B cell (primary cell): ENCODE results near the gene C9orf72. TPM values are rescaled to one million over a fixed set of nuclear protein-coding genes. Genes with fewer than 3 reads are reported as not detected.

ENCODE experiments used
- ATAC-seq: fragments of 200-7000 bp; cut with Tn5 transposase; one replicate; pipeline ENCODE4 v1.10.0; 2021; ENCODE audit warnings: low read depth, mild to moderate bottlenecking, moderate number of reproducible peaks, moderate library complexity
- CTCF ChIA-PET: fragments of 350-600 bp; sonication (Branson Sonifier 250); formaldehyde crosslinking; loops from one replicate; lab custom pipeline; 2021; ENCODE audit warnings: antibody characterized with exemption, inconsistent platforms; lab: Charles Lee
- POLR2A ChIA-PET: fragments of 350-600 bp; sonication (Branson Sonifier 250); formaldehyde crosslinking; loops from one replicate; lab custom pipeline; 2021; ENCODE audit warnings: antibody characterized with exemption; lab: Charles Lee
- DNase-seq: peaks from one replicate; pipeline ENCODE4 v3.0.0; 2013
- H2AFZ ChIP-seq: 2 replicates; pipeline ENCODE4 v1.6.1; 2012; ENCODE audit warnings: mild to moderate bottlenecking, low read depth, low read length; ENCODE audit not compliant: insufficient read depth, poor library complexity, severe bottlenecking
- H3K27ac ChIP-seq, 2 donors: 1 replicate in 1 of 2; 2 replicates in 1 of 2; pipeline ENCODE4 v1.5.1; 2012 to 2013; ENCODE audit warnings: low read length in 2 of 2, mild to moderate bottlenecking in 2 of 2, moderate library complexity in 1 of 2
- H3K27me3 ChIP-seq, 4 experiments: fragments of 200-600 bp in 1 of 4; sonication (generic) in 1 of 4; replicated peaks in 1 of 4; 1 replicate in 2 of 4; 2 replicates in 2 of 4; pipeline versions ENCODE4 v1.6.1 to v1.7.0; 2013 to 2016; ENCODE audit warnings: low read length in 3 of 4, mild to moderate bottlenecking in 2 of 4, mixed read lengths in 1 of 4, moderate library complexity in 1 of 4; ENCODE audit not compliant: insufficient read depth in 4 of 4, control insufficient read depth in 3 of 4; ENCODE audit errors: control extremely low read depth in 1 of 4
- H3K36me3 ChIP-seq, 2 experiments: replicated peaks in 1 of 2; 1 replicate in 1 of 2; 2 replicates in 1 of 2; pipeline versions ENCODE4 v1.6.1 to v1.7.1; 2013; ENCODE audit warnings: low read length in 1 of 2; ENCODE audit not compliant: insufficient read depth in 2 of 2, control insufficient read depth in 1 of 2; ENCODE audit errors: control extremely low read depth in 1 of 2, extremely low read depth in 1 of 2
- H3K4me1 ChIP-seq, 2 donors: fragments of 200-600 bp in 1 of 2; sonication (generic) in 1 of 2; 1 replicate in 1 of 2; 2 replicates in 1 of 2; pipeline versions ENCODE4 v1.5.1 to v1.6.1; 2013 to 2017; ENCODE audit warnings: low read length in 2 of 2; ENCODE audit not compliant: control insufficient read depth in 2 of 2, insufficient read depth in 2 of 2
- H3K4me2 ChIP-seq: replicated peaks from 2 replicates; pipeline ENCODE3; 2012; ENCODE audit warnings: mild to moderate bottlenecking, low read depth, low read length; ENCODE audit not compliant: poor library complexity, severe bottlenecking
- H3K4me3 ChIP-seq, 5 experiments: fragments of 200-600 bp in 1 of 5; sonication (generic) in 1 of 5; 1 replicate in 3 of 5; 2 replicates in 2 of 5; pipeline versions ENCODE4 v1.5.1 to v1.7.0; 2011 to 2016; ENCODE audit warnings: low read length in 4 of 5, mild to moderate bottlenecking in 4 of 5, low read depth in 2 of 5, control low read depth in 1 of 5, moderate library complexity in 1 of 5; ENCODE audit not compliant: insufficient read depth in 1 of 5; ENCODE audit errors: control extremely low read depth in 1 of 5, extremely low read depth in 1 of 5
- H3K79me2 ChIP-seq: fragments of 200-600 bp; sonication (generic); one replicate; pipeline ENCODE4 v1.6.0; 2016; ENCODE audit warnings: low read length; ENCODE audit not compliant: control insufficient read depth, insufficient read depth
- H3K9ac ChIP-seq: fragments of 200-600 bp; sonication (generic); 2 replicates; pipeline ENCODE4 v1.6.1; 2017; ENCODE audit warnings: mild to moderate bottlenecking, low read length, moderate library complexity
- H3K9me3 ChIP-seq, 3 donors: one replicate each; pipeline versions ENCODE4 v1.6.1 to v1.7.1; 2013; ENCODE audit warnings: low read length in 2 of 3; ENCODE audit not compliant: control insufficient read depth in 2 of 3, insufficient read depth in 1 of 3; ENCODE audit errors: control extremely low read depth in 1 of 3
- H4K20me1 ChIP-seq: 2 replicates; pipeline ENCODE4 v1.6.0; 2012; ENCODE audit warnings: mild to moderate bottlenecking, low read length; ENCODE audit not compliant: insufficient read depth, control insufficient read depth, poor library complexity, severe bottlenecking
- H3K27ac Mint-ChIP-seq: one replicate; pipeline ENCODE4 v1.8.0; 2021; ENCODE audit warnings: mixed read lengths
- H3K27me3 Mint-ChIP-seq: one replicate; pipeline ENCODE4 v1.8.0; 2021; ENCODE audit warnings: mixed read lengths
- H3K4me1 Mint-ChIP-seq: one replicate; pipeline ENCODE4 v1.8.0; 2021; ENCODE audit warnings: mixed read lengths
- H3K4me3 Mint-ChIP-seq: one replicate; pipeline ENCODE4 v1.8.0; 2021; ENCODE audit warnings: mixed read lengths
- H3K9me3 Mint-ChIP-seq: one replicate; pipeline ENCODE4 v1.8.0; 2022; ENCODE audit warnings: mixed read lengths; ENCODE audit not compliant: insufficient read depth
- EZH2 ChIP-seq: IDR thresholded peaks from 2 replicates; pipeline ENCODE4 v1.6.1; 2012; ENCODE audit warnings: borderline replicate concordance, low read depth, mild to moderate bottlenecking, moderate library complexity, low read length; ENCODE audit not compliant: insufficient read depth, poor library complexity, severe bottlenecking
- WGBS: methylation state at CpG from one replicate; pipeline ENCODE4 v1.1.5; 2013; ENCODE audit warnings: missing lambda C conversion rate; ENCODE audit not compliant: insufficient coverage; 5-methylcytosine and 5-hydroxymethylcytosine counted together
- intact Hi-C: fragments of 100-400 bp; cut with micrococcal nuclease; formaldehyde crosslinking; loops from one replicate; pipeline ENCODE4 v1.10.0; 2022
- polyA plus RNA-seq: library from polyadenylated mRNA; depleted of rRNA; stranded (reverse); fragments of >200 nt; gene quantifications from 2 replicates; pipeline ENCODE4 v1.2.3, GENCODE V29; 2012
- total RNA-seq, 2 donors: library from RNA; stranded (reverse); fragments of 120-200 nt in 1 of 2; gene quantifications; 1 replicate in 1 of 2; 2 replicates in 1 of 2; pipeline versions ENCODE4 v1.2.3 to v1.2.4, GENCODE V29; 2013 to 2022
- TF ChIP-seq, protein P1 (sequence below): fragments of 200-600 bp; IDR thresholded peaks from one replicate; pipeline ENCODE4 v1.8.0; 2022; ENCODE audit warnings: antibody characterized with exemption, mild to moderate bottlenecking

The C9orf72 gene
- total and polyA plus RNA-seq, 2 donors (not counting 1 experiment from before 2014, with no cell fraction given), result 18.3 to 27.6 TPM

GRCh38 chr9:27518006-27518405 lies 55.3 kb downstream of the C9orf72 start:
- peaks cover 60% of the 10 kb centered on the region for H4K20me1 ChIP-seq
- H3K4me3 ChIP-seq, result no peak overlapping the region
- ChIA-PET POLR2A (no interaction called here), CTCF (interaction anchor here (1.2 to 1.5 kb wide), 2 partner anchors 94 to 185 kb away, joined by 3 to 4 read pairs; no protein-coding TSS in a partner anchor)
- peaks cover 0 to 6% of the 10 kb centered on the region in 2 experiments for H3K36me3 ChIP-seq
- TF ChIP-seq, protein P1, sequence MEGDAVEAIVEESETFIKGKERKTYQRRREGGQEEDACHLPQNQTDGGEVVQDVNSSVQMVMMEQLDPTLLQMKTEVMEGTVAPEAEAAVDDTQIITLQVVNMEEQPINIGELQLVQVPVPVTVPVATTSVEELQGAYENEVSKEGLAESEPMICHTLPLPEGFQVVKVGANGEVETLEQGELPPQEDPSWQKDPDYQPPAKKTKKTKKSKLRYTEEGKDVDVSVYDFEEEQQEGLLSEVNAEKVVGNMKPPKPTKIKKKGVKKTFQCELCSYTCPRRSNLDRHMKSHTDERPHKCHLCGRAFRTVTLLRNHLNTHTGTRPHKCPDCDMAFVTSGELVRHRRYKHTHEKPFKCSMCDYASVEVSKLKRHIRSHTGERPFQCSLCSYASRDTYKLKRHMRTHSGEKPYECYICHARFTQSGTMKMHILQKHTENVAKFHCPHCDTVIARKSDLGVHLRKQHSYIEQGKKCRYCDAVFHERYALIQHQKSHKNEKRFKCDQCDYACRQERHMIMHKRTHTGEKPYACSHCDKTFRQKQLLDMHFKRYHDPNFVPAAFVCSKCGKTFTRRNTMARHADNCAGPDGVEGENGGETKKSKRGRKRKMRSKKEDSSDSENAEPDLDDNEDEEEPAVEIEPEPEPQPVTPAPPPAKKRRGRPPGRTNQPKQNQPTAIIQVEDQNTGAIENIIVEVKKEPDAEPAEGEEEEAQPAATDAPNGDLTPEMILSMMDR, result no peak
- no peak for TF ChIP-seq EZH2
- intact Hi-C loops, result no loop called here
- no peak overlapping the region for H3K4me3 Mint-ChIP-seq
- H3K4me2 ChIP-seq, result no peak overlapping the region
- peaks cover 49% of the 10 kb centered on the region for H3K4me1 Mint-ChIP-seq
- H3K9me3 Mint-ChIP-seq, result no peaks in the 10 kb centered on the region
- H3K9me3 ChIP-seq, result no peaks in the 10 kb centered on the region
- no peak for DNase-seq
- no peaks in the 10 kb centered on the region for H3K27me3 ChIP-seq
- no peak overlapping the region for H2AFZ ChIP-seq
- H3K27ac ChIP-seq, result no peak overlapping the region
- 80% methylated on average over 1 of the region's 2 CpGs for WGBS
- ATAC-seq, result no peak
- no peak overlapping the region for H3K9ac ChIP-seq
- H3K79me2 ChIP-seq, result peaks cover 96% of the 10 kb centered on the region
- no peak overlapping the region for H3K27ac Mint-ChIP-seq
- H3K4me1 ChIP-seq, result peaks cover 0 to 3% of the 10 kb centered on the region in 2 donors
- H3K27me3 Mint-ChIP-seq, result no peaks in the 10 kb centered on the region

GRCh38 chr9:27514551-27514950 lies 58.7 kb downstream of the C9orf72 start:
- Mint-ChIP-seq H3K27ac (no peak overlapping the region), H3K4me1 (peaks cover 38% of the 10 kb centered on the region), H3K27me3 (no peaks in the 10 kb centered on the region), H3K9me3 (no peaks in the 10 kb centered on the region), H3K4me3 (no peak overlapping the region)
- Histone ChIP-seq H3K79me2 (peaks cover 78% of the 10 kb centered on the region), H3K9me3 (no peaks in the 10 kb centered on the region), H3K27ac (no peak overlapping the region), H3K4me1 (peaks cover 0 to 3% of the 10 kb centered on the region in 2 donors), H3K4me2 (no peak overlapping the region), H3K36me3 (peaks cover 0 to 8% of the 10 kb centered on the region in 2 experiments), H3K27me3 (no peaks in the 10 kb centered on the region), H2AFZ (no peak overlapping the region), H3K9ac (no peak overlapping the region), H4K20me1 (peaks cover 46% of the 10 kb centered on the region), H3K4me3 (no peak overlapping the region)
- no CpG with 5 or more reads among the region's 2 CpGs for WGBS
- POLR2A ChIA-PET, result no interaction called here
- TF ChIP-seq EZH2, result no peak
- TF ChIP-seq, protein P1, result no peak
- CTCF ChIA-PET, result interaction anchor here (0.9 to 1.1 kb wide), 2 partner anchors 12 to 181 kb away, joined by 3 to 5 read pairs; no protein-coding TSS in a partner anchor
- intact Hi-C loops, result no loop called here
- no peak for ATAC-seq
- no peak for DNase-seq
